HG03175 (cell line): Measurements from ENCODE around the gene BCL7B.
A peak's percentile ranks its signal among the peaks of the same experiment; 100 is the strongest.
"Not testable (repeated sequence)": the region's sequence is repeated elsewhere in the genome, so short reads cannot be mapped to it uniquely, and the experiment has no call there.

Source experiments
- ATAC-seq: cut with Tn5 transposase; IDR thresholded peaks from one replicate; pipeline ENCODE4 v1.9.1; 2021; ENCODE audit warnings: mild to moderate bottlenecking, moderate library complexity; ENCODE audit not compliant: unreplicated experiment

Gene BCL7B

DNA sequence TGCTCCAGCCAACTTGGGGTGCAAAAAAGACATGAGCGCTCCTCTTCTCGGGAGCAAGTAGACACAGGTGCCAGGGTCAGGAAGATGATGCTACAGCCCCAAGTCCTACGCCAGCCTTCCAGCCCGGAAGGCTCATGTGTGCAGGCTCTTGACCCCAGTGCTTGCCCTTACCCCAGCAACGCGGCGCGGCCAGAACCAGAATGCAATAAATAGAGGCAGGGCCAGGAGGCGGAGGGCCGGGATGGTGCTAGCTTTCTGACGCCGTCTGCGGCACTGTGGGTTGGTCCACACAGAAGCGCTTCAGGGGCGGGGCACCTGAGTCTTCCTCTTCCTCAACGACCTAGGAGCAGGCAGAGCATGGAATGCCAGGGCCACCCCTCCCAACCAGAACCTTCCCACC, 20.4 kb downstream of the BCL7B start:
- ATAC-seq = no peak

DNA sequence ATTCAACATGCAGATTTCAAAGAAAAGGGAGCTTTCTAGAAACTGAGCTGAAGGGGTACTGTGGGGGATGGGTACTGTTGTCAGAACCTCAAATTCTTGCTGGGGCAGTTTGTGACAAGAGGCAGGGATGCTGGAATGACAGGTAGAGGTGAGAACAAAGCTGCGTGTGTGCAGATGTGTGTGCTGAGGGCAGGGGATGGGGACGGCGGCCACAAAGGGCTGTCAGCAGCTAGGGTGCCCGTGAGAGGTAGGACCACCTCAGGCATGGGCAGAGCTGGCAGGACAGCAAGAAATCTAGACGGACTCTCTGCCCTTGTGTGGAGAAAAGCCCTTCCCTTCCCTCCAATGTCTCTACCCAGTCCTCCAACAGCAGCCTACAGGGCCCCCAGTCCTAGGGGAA, 21.0 kb downstream of the BCL7B start:
- no peak for ATAC-seq

DNA sequence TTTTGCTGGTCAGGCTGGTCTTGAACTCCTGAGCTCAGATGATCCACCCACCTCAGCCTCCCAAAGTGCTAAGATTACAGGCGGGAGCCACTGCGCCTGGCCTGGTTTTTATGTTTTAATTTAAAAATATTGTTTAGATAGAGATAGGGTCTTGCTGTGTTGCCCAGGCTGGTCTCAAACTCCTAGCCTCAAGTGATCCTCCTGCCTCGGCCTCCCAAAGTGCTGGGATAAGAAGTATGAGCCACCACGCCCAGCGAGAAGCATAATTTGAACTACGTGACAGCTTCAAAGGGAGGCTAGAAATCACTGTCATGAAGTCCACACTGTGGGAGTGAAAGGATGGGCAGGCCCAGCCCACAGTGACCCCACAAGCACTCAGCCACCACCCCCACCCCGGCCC, 21.6 kb downstream of the BCL7B start:
- ATAC-seq = not testable (repeated sequence)

DNA sequence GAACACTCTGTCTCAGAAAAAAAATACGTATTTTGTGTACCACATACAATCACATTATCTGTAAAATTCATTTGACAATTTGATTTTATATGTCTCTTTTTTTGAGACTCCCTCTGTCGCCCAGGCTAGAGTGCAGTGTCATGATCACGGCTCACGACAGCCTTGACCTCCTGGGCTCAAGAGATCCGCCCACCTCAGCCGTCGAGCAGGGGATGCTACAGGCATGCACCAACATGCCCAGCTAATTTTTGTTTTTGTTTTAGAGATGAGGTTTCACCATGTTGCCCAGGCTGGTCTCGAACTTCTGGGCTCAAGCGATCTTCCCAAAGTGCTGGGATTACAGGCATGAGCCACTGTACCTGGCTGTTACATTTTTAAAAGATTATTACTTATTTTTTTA, 23.7 kb downstream of the BCL7B start:
- ATAC-seq = no peak

- ATAC-seq = no peak
These were observed 25.3 kb downstream of the BCL7B start for GRCh38 chr7:73532224-73532623.

GRCh38 chr7:73530800-73531199, 26.7 kb downstream of the BCL7B start:
- no peak for ATAC-seq

DNA sequence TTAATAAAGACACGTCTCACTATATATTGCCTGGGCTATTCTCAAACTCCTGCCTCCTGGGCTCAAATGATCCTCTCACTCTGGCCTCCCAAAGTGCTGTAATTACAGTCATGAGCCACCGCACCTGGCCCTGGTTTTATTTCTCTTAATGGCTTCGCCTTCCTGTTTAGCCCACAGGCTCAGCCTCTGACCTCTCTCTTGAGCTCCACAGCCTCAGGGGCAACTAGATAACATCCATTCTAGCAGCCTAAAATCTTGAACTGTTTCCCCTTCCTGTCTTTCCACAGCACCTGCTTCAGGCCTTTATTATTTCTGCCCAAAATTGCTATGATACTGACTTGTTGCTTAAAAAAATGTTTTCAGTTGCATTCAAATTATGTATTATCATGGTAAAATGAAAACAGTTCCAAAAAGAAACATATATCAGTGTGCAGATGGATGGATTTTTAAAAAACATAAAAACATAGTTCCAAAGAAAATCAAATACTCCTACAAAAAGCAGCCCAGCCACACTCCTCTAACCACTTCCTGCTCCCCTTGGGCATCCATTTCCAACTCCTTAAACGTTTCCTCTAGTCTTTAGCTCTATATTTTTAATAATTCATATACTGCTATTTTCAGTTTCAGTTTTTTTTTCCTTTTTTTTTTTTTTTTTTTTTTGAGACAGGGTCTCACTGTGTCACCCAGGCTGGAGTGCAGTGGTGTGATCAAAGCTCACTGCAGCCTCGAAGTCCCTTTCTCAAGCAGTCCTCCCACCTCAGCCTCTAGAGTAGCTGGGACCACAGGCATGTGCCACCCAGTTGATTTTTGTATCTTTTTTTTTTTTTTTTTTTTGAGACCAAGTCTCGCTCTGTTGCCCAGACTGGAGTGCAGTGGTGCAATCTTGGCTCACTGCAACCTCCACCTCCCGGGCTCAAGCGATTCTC, 30.3 kb downstream of the BCL7B start:
- no peak for ATAC-seq

GRCh38 chr7:73526158-73526494, 31.4 kb downstream of the BCL7B start:
- not testable (repeated sequence) for ATAC-seq

DNA sequence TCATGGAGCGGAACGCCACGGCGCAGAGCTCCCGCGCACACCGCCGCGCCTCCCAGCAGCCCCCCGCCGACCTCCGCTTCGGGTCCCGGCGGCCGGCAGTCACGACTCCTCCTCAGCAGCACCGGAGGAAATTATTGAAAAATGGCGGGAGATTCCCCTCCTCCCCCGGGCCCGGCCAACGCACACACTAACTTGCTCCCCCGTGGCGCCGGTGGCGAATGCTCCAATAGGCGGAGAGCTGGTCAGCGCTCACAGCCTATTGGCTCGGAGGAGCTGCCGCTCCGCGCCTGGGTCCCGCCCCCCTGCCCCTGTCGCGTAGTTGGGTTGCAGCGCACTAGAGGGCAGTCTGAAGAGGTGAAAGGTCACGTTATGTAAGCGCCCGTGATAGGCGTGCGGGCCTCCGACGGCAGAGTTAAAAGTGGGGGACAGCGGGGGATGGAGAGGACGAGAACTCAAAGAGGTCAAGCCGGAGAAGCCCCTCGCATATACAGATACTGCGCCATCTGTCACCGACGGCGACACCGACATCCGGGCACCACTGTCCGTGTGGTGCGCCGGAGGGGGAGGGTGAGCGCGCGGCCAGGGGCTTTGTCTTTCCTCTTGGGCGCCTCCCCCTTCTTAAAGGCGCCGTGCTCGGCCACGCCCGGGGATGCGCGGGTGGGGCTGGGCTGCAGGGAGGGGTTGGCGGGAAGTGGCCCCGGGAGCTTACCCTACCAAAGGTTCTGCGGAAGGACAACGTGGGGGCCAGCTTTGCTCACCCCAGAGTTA, 35.2 kb downstream of the BCL7B start, which contains the start of gene BAZ1B:
BAZ1B (minus strand) TSS at position 189 of the 768 bp plus-strand sequence. CDS start 360 bp downstream, outside the sequence.
- ATAC-seq = peak; percentile 90

DNA sequence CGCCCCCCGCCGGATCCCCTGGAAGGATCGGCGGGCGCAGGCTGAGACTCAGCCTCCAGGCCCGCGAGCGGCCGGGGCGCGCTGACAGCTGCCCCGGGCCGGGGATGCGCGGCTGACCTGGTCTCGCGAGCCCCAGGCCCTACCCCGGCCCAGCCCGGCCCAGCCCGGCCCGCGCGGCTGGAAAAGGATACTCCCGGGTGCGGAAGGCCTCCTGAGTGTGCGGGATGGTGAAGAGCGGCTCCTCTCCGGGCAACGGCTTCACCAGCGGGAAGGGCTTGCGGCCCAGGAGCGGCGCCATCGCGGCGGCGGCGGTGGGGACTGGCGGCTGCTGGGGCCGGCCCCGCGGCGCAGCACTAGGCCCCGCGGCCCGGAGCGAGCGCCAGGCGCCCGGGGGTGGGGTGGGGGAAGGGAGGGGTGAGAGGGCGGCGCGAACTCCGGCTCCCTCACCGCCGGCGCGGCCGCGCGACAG, 35.8 kb downstream of the BCL7B start:
- ATAC-seq = peak; percentile 43

DNA sequence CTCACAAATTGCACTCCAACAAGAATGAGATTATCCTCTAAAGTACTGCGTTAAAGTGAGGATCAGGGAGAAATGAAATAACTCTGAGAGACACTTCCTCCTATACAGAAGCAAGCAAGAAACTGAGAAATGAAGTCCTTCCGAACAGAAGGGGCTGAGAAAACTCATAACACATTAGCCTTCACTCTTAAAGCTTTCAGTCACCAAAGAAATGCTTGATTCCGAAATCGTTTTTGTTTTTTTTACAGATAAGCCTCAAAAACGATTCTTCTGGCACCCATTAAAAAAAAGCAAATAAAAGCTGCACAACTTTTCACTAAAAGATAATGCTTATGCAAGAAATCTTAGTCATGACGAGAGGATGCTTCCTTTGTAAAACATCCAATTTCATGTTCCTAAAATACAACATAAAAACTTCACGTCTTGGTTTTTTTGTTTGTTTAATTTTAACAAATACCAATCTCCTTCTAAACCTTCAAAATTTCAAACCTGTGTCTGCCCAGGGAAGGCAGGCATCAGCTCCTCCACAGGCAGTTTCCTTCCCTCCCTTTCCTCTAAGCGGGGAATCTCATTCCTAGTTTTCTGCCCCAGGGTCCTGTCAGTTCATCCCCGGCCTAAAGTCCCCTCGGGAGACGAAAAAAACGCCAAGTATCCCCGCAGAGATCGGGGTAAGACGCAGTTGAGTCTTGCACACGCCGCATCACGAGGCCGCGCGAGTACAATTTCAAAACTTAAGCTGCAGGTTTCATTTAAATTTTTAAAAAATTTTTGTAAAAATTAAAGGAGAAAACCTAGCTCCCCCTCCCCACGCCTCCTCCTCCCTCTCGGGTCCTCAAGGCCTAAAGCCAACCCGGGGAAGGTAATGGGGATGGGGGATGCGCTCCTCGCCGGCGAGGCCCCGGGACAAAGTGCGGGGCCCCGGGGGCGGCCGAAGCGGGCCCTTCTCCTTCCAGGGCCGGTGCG, 36.5 kb downstream of the BCL7B start:
- no peak for ATAC-seq

- ATAC-seq = no peak
These were observed 37.4 kb downstream of the BCL7B start for GRCh38 chr7:73519867-73520672.

- no peak for ATAC-seq
These were observed 39.0 kb downstream of the BCL7B start for GRCh38 chr7:73518470-73518869.

- no peak for ATAC-seq
These were observed 40.1 kb downstream of the BCL7B start for GRCh38 chr7:73517241-73517995.

- no peak for ATAC-seq
These were observed 42.3 kb downstream of the BCL7B start for GRCh38 chr7:73515178-73515577.

GRCh38 chr7:73512018-73512780, 45.3 kb downstream of the BCL7B start:
- no peak for ATAC-seq

GRCh38 chr7:73509463-73509862, 48.0 kb downstream of the BCL7B start:
- ATAC-seq = no peak

DNA sequence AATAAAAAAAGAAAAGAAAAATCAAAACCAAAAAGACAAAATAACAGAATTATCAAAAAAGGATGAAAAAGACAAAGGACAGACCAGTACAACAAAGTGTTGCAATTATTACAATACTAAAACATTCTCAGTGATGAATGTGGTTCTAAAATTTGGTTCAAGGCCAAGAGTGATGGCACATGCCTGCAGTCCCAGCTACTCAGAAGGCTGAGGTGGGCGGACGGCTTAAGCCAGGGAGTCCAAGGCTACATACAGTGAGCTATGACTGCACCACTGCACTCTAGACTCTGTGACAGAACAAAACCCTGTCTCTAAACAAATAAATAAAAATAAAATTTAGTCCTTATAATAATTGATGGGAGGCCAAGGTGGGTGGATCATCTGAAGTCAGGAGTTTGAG, 49.9 kb downstream of the BCL7B start:
- no peak for ATAC-seq
